Fibroblast of villous mesenchyme (primary cell): Measurements from ENCODE around the gene CORO2A. TPM values are rescaled to one million over a fixed set of nuclear protein-coding genes. Genes with fewer than 3 reads are reported as not detected.
A peak's percentile ranks its signal among the peaks of the same experiment; 100 is the strongest.

Experiments
- DNase-seq: peaks from one replicate; pipeline ENCODE4 v3.0.0-alpha.2; 2010; ENCODE audit warnings: low read depth
- H3K4me3 ChIP-seq: 2 replicates; pipeline ENCODE4 v1.5.1; 2011; ENCODE audit warnings: low read depth, mild to moderate bottlenecking, low read length
- total RNA-seq: library from RNA; depleted of rRNA; stranded (reverse); fragments of >200 nt; gene quantifications from 2 replicates; pipeline ENCODE4 v1.2.3, GENCODE V29; 2012
- TF ChIP-seq, protein P1 (sequence below): IDR thresholded peaks from 2 replicates; pipeline ENCODE4 v1.5.1; 2012; ENCODE audit warnings: low read depth, mild to moderate bottlenecking, low read length; ENCODE audit not compliant: insufficient read depth

CORO2A gene
- total RNA-seq, 1 donor: 2.2 TPM

DNA sequence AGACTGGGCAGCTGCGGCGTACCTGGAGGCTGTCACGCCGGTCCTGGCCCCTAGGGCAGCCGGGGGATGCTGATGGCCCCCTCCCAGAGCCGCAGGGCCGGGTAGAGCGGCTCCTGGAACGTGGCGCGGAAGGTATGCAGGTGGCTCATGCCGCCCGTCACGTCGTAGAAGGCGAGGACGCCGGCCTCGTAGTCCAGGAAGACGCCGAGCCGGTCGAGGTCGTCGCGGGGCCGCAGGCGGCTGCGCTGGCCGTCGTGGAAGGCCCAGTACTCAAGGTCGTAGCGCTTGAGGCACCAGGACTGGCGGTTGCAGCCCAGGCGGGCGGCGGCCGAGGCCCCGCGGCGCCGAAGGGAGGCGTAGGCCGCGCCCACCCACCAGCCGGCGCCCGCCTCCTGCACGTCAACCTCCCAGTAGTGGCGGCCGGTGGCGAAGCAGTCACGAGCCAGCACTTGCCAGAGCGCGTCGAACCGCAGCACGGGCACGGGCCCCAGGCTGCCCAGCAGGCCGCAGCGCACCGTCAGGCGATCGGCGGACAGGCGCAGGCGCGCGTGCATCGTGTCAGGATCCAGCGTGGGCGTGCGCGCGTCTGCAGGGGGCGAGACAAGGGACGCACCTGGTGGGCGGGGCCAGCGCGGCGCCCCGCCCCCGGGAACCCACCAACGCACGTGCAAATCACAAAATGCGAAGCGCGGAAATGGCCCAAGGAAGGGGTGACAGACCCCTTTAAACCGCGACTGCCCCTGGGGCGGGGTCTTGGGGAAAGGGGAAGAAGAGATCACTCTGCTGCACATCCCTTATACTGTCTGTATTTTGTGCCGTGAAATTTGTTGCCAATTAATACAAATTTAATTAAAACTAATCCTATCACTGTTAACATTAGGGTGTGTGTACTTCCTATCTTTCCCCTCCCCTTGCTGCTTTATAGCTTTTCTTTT is 104.8 kb downstream of the CORO2A start:
- peak; percentile 49 for DNase-seq
- peak overlapping the region; percentile 35 for H3K4me3 ChIP-seq
- TF ChIP-seq, protein P1, sequence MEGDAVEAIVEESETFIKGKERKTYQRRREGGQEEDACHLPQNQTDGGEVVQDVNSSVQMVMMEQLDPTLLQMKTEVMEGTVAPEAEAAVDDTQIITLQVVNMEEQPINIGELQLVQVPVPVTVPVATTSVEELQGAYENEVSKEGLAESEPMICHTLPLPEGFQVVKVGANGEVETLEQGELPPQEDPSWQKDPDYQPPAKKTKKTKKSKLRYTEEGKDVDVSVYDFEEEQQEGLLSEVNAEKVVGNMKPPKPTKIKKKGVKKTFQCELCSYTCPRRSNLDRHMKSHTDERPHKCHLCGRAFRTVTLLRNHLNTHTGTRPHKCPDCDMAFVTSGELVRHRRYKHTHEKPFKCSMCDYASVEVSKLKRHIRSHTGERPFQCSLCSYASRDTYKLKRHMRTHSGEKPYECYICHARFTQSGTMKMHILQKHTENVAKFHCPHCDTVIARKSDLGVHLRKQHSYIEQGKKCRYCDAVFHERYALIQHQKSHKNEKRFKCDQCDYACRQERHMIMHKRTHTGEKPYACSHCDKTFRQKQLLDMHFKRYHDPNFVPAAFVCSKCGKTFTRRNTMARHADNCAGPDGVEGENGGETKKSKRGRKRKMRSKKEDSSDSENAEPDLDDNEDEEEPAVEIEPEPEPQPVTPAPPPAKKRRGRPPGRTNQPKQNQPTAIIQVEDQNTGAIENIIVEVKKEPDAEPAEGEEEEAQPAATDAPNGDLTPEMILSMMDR: no peak

DNA sequence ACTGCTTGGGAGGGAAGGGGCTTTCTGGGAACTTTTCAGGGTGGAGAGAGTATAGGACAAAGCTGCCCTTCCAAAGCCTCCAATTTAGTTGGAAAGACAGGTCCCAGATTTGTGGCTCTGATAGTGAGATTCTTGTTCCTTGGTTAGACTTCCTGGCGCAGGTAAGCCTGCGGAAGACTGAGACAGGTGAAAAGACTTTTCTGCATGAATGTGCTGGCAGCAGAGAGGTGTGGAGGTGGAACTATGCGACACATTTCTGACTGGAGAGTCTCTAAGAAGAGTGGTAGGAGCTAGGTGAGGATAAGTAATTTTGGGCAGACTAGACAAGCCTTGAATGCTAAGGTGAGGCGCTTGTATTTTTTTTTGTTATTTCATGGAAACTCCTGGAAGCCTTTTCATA is 106.0 kb downstream of the CORO2A start:
- TF ChIP-seq, protein P1: no peak
- no peak for DNase-seq
- no peak overlapping the region for H3K4me3 ChIP-seq

DNA sequence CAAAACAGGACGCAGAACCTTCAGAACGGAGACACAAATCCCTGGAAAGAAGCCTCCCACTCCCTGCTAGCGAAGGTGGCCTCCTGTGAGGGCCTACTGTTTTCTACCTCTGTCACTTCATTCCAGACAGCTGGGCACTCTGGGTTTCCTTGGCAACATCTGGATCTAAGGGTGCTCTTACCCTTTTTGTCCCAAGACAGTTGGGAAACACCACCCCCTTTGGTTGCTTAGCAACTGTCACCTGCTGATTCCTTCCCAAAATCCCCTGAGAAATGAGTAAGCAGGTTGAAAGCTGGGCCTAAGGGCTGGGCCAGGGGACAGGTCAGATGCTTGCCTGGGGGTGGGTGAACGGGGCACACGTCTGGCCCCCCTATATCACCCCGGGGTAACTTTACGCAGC is 106.5 kb downstream of the CORO2A start:
- TF ChIP-seq, protein P1: no peak
- DNase-seq: no peak
- no peak overlapping the region for H3K4me3 ChIP-seq

DNA sequence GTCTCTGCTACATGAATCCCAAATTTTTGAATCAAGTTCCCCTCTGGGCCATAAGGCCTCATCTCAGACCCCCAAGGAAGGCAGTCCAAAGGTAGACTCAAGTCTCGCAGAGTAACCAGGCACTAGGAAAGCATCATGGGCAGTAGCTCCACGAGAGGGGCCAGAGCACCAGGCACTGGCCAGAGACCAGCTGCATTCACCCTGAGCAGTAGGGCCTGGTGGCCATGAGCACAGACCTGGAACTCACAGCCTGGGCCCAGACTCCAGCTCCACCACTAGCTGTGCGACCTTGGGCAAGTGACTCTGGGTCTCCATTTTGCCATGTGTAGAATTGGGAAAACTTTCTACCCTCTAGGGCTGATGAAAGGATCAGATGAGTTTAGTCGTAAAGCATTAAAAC is 107.4 kb downstream of the CORO2A start:
- no peak overlapping the region for H3K4me3 ChIP-seq
- TF ChIP-seq, protein P1: no peak

DNA sequence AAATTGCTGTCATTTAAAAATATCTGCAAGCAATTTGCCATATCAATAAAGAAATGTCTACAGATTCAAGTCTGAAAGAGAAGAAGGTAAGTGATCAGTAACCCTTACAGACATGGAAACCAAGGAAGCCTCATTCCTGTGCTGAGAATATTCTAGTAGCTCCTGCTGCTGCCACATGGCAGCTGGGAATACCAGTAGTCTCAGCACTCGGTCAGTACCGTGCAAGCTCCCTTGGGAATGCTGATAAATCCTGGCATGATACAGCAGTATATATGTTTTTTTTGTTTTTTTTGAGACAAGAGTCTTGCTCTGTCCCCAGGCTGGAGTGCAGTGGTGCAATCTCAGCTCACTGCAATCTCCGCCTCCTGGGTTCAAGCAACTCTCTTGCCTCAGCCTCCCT is 108.0 kb downstream of the CORO2A start:
- DNase-seq: no peak
- TF ChIP-seq, protein P1: no peak
- no peak overlapping the region for H3K4me3 ChIP-seq

More for the DNA sequence above, 107.4 kb downstream of the CORO2A start:
- no peak for DNase-seq

DNA sequence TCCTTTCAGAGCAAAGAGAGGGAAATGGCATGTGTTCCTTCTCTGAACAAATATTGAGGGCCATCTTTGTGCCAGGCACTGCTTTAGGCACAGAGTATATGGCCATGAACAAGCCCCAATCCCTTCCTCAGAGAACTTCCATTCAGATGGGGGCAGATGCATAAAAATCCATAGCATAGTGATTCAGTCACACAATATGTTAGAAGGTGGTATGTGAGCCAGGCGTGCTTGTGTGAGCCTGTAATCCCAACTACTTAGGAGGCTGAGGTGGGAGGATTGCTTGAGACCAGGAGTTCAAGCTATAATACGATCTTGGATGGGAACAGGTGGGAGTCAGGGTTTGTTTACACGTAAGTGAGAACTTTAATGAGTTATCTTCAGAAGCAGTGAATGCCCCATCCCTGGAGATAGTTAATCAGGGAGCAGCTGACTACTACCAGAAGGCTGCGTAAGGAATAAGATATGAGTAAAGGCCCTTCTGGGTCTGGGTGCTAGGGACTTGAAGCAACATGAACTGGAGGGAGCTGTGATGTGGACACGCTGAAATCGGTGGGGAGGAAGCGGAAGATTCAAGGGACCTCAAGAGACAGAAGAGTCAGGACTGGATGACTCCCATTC is 108.8 kb downstream of the CORO2A start:
- TF ChIP-seq, protein P1: no peak
- no peak for DNase-seq
- no peak overlapping the region for H3K4me3 ChIP-seq
